Uterus (tissue), 2 donors: Measurements from ENCODE around the gene CDK9.
A peak's percentile ranks its signal among the peaks of the same experiment; 100 is the strongest.

Experiments used
- POLR2A ChIP-seq, 2 donors: fragments of 450-650 bp; IDR thresholded peaks; one replicate each; pipeline ENCODE4 v1.6.1; 2016; ENCODE audit warnings: antibody characterized with exemption in 2 of 2, mild to moderate bottlenecking in 1 of 2, moderate library complexity in 1 of 2
- TF ChIP-seq, protein P1 (sequence below), 4 experiments: fragments of 200-600 bp in 2 of 4; fragments of 450-650 bp in 2 of 4; sonication (generic) in 2 of 4; IDR thresholded peaks; one replicate each; pipeline ENCODE4 v1.5.1; 2016 to 2019; ENCODE audit warnings: antibody characterized with exemption in 4 of 4, mild to moderate bottlenecking in 2 of 4, moderate library complexity in 1 of 4

- TF ChIP-seq POLR2A (IDR thresholded peaks at IDR 0.05), result peak in 1 of 2 donors; percentile 25
- TF ChIP-seq, protein P1, sequence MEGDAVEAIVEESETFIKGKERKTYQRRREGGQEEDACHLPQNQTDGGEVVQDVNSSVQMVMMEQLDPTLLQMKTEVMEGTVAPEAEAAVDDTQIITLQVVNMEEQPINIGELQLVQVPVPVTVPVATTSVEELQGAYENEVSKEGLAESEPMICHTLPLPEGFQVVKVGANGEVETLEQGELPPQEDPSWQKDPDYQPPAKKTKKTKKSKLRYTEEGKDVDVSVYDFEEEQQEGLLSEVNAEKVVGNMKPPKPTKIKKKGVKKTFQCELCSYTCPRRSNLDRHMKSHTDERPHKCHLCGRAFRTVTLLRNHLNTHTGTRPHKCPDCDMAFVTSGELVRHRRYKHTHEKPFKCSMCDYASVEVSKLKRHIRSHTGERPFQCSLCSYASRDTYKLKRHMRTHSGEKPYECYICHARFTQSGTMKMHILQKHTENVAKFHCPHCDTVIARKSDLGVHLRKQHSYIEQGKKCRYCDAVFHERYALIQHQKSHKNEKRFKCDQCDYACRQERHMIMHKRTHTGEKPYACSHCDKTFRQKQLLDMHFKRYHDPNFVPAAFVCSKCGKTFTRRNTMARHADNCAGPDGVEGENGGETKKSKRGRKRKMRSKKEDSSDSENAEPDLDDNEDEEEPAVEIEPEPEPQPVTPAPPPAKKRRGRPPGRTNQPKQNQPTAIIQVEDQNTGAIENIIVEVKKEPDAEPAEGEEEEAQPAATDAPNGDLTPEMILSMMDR (IDR thresholded peaks at IDR 0.05), result no peak
Measured at GRCh38 chr9:127838375-127839078, 52.7 kb downstream of the CDK9 start.
